Upper lobe of left lung (tissue), 4 donors: ENCODE results near the gene SLC26A8.

Source experiments
- CTCF ChIP-seq, 6 experiments: fragments of 450-650 bp in 4 of 6; fragments of 200-600 bp in 2 of 6; sonication (generic) in 2 of 6; IDR thresholded peaks; one replicate each; pipeline ENCODE4 v1.5.1; 2016 to 2019; ENCODE audit warnings: antibody characterized with exemption in 6 of 6
- POLR2A ChIP-seq, 4 donors: fragments of 450-650 bp; IDR thresholded peaks; one replicate each; pipeline ENCODE4 v1.5.1; 2016 to 2017; ENCODE audit warnings: antibody characterized with exemption in 4 of 4, mild to moderate bottlenecking in 2 of 4
- POLR2AphosphoS5 ChIP-seq, 2 donors: sonication (generic); formaldehyde crosslinking; IDR thresholded peaks; one replicate each; pipeline ENCODE4 v1.5.1; 2017; ENCODE audit warnings: antibody characterized with exemption in 2 of 2

- TF ChIP-seq CTCF (IDR thresholded peaks at IDR 0.05) (no peak), POLR2AphosphoS5 (IDR thresholded peaks at IDR 0.05) (no peak), POLR2A (IDR thresholded peaks at IDR 0.05) (no peak)
Observed at GRCh38 chr6:35925961-35926360, 98.5 kb downstream of the SLC26A8 start.
